GM21367 (cell line): ENCODE results near the gene FOLR1.

Experiments
- ATAC-seq: cut with Tn5 transposase; IDR thresholded peaks from one replicate; pipeline ENCODE4 v1.9.1; 2021; ENCODE audit not compliant: unreplicated experiment

FOLR1 gene

DNA sequence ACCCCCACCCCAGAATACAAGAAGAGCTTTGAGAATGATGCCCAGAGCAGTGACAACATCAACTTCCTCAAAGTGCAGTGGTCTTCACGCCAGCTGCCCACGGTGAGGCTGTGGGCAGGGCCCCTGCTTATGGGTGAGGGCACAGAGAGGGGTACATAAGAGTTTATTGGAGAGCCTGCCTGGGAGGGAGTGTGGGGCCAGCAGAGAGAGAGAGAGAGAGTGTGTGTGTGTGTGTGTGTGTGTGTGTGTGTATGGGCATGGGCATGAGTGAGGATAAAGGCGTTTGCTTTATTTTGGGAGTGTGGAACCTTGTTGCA, 42.5 kb downstream of the FOLR1 start:
- no peak for ATAC-seq

DNA sequence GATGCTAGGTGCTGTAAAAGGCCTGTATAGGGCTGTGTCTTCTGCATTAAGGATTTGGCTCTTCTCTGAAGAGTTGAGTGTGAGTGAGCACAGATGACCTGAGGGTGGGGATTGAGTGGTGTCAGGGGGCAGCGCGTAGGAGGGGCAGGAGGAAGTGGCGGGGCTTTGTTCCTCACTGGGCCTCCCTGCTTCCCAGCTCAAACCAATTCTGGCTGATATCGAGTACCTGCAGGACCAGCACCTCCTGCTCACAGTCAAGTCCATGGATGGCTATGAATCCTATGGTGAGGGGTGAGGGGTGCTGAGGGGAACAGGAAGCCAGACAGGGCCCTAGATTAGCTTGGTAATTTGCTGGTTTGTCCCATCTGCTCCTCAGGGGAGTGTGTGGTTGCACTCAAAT, 43.0 kb downstream of the FOLR1 start:
- ATAC-seq = no peak

- no peak for ATAC-seq
Observed at GRCh38 chr11:72235351-72236057, 43.6 kb downstream of the FOLR1 start.

GRCh38 chr11:72236083-72236697, 44.2 kb downstream of the FOLR1 start:
- no peak for ATAC-seq

- no peak for ATAC-seq
Observed at GRCh38 chr11:72236774-72237111, 44.8 kb downstream of the FOLR1 start.

DNA sequence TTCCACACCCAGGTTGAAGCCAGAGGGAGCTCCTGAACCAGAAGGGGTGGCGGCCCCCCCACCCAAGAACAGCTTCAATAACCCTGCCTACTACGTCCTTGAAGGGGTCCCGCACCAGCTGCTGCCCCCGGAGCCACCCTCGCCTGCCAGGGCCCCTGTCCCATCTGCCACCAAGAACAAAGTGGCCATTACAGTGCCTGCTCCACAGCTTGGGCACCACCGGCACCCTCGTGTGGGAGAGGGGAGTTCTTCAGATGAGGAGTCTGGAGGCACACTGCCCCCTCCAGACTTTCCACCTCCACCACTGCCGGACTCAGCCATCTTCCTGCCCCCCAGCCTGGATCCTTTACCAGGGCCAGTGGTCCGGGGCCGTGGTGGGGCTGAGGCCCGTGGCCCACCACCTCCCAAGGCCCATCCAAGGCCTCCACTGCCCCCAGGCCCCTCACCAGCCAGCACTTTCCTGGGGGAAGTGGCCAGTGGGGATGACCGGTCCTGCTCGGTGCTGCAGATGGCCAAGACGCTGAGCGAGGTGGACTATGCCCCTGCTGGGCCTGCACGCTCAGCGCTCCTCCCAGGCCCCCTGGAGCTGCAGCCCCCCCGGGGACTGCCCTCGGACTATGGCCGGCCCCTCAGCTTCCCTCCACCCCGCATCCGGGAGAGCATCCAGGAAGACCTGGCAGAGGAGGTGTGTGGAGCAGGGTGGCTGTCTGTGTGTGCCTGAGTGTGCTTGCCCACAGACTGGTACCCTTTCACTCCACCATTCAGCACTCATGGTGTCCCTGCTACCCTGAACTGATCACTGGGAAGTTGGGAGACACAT, 45.4 kb downstream of the FOLR1 start:
- ATAC-seq = no peak

DNA sequence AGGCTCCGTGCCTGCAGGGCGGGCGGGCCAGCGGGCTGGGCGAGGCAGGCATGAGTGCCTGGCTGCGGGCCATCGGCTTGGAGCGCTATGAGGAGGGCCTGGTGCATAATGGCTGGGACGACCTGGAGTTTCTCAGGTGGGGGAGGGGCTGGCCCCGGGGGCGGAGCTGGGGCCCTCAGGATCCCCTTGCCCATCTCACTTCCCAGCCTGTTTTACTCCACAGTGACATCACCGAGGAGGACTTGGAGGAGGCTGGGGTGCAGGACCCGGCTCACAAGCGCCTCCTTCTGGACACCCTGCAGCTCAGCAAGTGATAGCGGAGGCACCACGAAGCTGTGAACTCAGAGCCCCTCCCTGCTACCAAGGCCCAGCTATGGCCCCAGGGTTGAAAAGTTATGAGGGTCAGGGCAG, 46.1 kb downstream of the FOLR1 start:
- no peak for ATAC-seq

DNA sequence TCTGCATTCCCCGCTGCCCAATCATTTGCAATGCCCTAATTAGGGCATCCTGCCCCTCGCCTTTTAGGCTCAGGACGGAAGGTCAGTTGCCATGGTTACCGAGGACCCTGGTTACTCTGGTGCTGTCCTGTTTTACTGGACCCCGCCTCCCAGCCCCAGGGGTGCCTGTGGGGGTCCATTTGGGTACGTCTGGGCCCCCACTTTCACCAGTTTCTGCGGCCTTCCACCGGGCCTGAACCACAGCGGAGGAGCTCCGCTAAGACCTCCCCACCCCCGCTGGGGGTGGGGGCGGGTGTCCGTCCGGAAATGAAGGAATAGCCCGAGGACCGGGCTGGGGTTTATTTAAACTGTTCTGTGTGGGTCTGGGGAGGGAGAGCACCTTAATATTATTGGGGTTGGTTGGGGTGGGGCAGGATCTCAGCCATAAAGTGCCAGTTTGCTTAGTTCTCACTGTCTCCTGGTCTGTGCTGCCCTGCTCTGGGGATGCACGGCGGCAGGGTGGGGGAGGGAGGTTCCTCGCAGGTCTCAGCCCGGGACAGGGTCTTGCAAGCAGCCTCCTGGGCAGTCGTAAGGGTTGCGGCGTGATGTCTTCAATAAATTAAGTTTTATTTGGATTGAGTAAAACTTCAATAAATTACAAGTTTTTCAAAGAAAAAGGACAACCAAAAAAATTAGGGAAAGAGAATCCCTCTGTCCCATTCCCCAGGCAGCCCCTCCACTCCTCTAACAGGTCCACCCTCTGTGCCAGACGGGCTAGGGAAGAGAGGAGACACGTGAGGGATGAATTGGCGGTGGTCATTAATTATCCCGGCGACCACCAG, 46.8 kb downstream of the FOLR1 start:
- ATAC-seq = no peak

DNA sequence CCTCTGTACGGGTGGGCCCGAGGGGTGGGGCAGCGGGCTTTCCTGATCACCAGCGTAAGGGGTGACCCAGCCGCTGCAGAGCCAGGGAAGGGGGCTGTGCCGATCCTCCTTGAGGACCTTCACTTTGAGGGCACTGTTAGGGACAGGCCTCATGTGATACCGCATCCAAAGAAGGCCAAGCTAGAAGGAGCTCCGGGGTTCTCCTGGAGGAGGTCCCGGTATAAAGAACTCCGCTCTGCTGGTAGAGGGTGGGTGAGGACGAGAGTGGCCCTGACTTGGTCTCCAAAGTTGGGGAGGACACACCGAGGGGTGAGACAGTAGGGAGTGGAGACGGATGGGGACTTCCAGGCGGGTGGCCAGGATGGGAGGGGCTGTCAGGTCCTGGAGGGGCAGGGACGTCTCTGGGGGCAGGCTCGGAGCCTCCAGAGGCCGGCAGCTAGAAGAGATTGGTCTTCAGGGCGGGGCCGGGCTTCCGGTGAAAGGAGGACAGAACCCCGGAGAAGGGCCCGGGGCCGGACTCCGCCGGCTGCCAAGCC, 47.4 kb downstream of the FOLR1 start:
- ATAC-seq = no peak

- no peak for ATAC-seq
Observed at GRCh38 chr11:72239849-72240460, 48.0 kb downstream of the FOLR1 start.

DNA sequence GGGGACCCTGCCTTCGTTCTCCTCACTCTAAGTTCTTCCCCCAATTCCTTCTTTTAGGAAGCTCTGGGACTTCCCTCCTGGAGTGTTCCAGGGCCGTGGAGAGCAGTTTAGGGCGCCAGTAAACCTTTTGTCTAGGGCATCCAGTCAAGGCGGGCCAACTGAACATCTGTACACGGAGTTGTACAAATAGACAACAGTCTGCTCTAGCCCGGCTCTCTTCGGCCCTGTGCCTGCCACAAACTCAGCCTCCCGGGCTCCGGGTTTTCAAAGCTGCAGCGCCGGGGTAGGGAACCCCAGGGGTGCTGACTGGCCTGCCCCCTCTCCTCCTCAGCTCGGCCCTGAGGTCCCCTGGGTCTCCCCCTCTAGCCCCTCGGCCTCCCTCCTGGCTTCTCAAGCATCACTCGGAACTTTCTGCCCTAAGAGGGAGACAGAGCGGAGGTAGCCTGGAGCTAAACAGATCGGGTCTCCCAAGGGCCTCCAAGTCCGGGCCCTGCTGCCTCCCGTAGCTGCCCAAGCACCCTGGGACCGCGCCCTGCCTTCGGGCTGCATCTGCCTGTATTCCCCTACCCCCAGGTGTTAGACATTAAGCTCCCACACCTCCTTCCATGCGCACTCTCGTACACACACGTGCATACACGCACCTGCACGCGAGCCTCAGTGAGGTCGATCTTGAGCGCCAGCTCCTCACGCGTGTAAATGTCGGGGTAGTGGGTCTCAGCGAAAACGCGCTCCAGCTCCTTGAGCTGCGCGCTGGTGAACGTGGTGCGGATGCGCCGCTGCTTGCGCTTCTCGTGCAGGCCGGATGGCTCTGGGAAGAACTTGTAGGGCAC, 48.7 kb downstream of the FOLR1 start:
- no peak for ATAC-seq

GRCh38 chr11:72241291-72241781, 49.4 kb downstream of the FOLR1 start:
- no peak for ATAC-seq

GRCh38 chr11:72242141-72242540, 50.2 kb downstream of the FOLR1 start:
- ATAC-seq = no peak

DNA sequence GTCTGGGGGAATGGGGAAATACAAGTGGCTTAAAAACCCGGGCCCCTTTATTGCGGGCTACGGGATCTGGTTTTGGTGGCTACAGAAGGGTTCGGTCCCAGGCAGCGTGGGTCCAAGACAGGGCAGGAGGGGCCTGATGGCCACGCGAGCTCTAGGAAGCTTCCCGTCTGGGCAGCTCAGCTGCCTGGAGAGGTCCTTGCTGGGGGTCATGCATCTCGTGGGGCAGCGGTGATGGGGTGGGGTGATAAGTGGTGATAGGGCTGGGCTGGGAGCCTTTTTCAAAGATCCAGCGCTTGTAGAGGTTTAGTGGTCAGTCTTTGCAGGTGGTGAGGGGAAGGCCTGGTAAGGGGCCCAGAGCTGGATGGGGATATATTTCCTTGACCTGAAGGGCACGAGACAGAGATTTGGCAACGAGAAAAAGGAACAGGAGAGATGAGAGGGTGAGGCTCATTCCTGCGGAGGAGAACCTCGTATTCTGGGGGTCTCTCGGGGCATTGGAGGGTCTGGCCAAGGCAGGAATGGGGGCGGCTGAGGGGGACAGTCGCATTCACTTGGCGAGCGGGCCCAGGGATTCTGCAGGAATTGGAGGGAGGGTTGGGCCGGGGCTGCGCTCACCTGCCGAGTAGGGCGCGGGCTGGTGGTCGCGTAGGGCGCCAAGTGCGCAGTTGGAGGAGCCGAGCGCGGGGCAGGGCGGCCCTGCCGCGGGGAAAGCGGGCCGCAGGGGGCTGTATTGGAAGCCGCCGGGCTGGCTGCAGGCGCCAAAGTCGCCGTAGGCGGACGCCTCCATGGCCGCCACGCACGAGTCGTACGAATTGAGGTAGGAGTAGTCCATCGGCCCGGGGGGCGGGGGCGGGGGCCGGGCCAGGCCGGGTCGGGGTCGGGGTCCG, 51.5 kb downstream of the FOLR1 start:
- no peak for ATAC-seq

DNA sequence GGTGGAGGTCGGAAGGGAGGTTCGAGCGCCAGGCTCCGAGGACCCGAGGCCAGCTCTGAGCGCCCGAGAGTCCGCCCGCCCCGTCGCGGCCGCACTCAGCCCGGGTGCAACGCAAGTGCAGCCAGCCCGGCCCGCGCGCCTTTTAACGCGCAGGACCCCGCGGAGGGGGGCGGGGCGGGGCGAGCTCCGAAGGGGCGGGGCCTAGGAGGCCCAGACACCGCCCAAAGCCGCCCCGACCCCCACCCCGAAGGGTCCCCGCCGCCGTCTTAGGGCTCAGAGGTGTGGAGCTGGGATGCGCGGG, 52.1 kb downstream of the FOLR1 start, which contains the start of gene PHOX2A:
PHOX2A (minus strand) TSS at position 117 of the 301 bp plus-strand sequence. CDS start 172 bp downstream, outside the sequence.
- ATAC-seq = no peak

GRCh38 chr11:72244361-72245262, 52.7 kb downstream of the FOLR1 start:
- ATAC-seq = no peak

GRCh38 chr11:72245263-72245816, 53.4 kb downstream of the FOLR1 start:
- ATAC-seq = no peak
